SH-SY5Y (cell line): ENCODE measurements around the gene CROCC.

ENCODE experiments used
- GATA2 ChIP-seq: IDR thresholded peaks from 2 replicates; pipeline ENCODE4 v1.6.1; 2011; ENCODE audit warnings: mild to moderate bottlenecking, low read depth, low read length
- GATA3 ChIP-seq: IDR thresholded peaks from 2 replicates; pipeline ENCODE4 v1.6.1; 2011; ENCODE audit warnings: low read depth, mild to moderate bottlenecking, low read length, moderate library complexity

DNA sequence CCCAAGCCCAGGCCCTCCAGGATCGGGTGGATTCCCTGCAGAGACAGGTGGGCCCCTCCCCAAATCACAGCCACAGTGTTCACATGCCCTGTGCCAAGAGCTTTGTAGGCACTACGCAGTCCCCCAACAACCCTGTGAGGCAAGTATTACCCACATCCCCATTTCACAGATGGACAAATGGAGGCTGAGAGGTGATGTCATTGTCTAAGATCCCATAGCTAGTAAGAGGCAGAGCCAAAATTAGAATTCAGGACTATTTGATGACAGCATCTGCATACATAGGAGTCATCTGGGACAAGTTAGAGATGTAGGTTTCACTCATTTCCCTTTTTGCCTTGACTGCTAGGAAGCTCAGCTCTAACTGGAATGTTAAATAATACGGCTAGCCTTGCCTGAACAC is 46.6 kb downstream of the CROCC start:
- TF ChIP-seq GATA2: no peak
- TF ChIP-seq GATA3: no peak
